SH-SY5Y (cell line): ENCODE data around the gene ARHGAP26.

Experiments used
- GATA2 ChIP-seq: IDR thresholded peaks from 2 replicates; pipeline ENCODE4 v1.6.1; 2011; ENCODE audit warnings: mild to moderate bottlenecking, low read depth, low read length
- GATA3 ChIP-seq: IDR thresholded peaks from 2 replicates; pipeline ENCODE4 v1.6.1; 2011; ENCODE audit warnings: low read depth, mild to moderate bottlenecking, low read length, moderate library complexity

- TF ChIP-seq GATA2 (peak; percentile 53; the same call in 1 of the 2 replicates), GATA3 (no peak)
Observed at GRCh38 chr5:142792012-142792864, 22.1 kb downstream of the ARHGAP26 start.
